ENCODE data around the gene IP6K2. TPM values are rescaled to one million over a fixed set of nuclear protein-coding genes. Genes with fewer than 3 reads are reported as not detected.

IP6K2 gene
- polyA plus RNA-seq, 2 of the 4 experiments (the other 2 are of a cell fraction) = 61.9 to 78.4 TPM

GRCh38 chr3:48674505-48674904, 42.5 kb downstream of the IP6K2 start:
- Histone ChIP-seq H3K4me1 (no peaks in the 10 kb centered on the region), H3K27ac (no peak overlapping the region), H3K9me3 (no peaks in the 10 kb centered on the region), H3K4me3 (no peak overlapping the region), H3K4me2 (no peak overlapping the region)
- POLR2A ChIA-PET = interaction anchor here (1.3 kb wide), 1 partner anchor 11 kb away, joined by 4 read pairs; no protein-coding TSS in a partner anchor
- FAIRE-seq (no peak), ATAC-seq (peak in 1 of 2 experiments; percentile 36; a peak in 1 of 6 replicates), DNase-seq (ENCODE audit: low read depth in 1 of 2, low spot score in 1 of 2) (no peak)
- 93% methylated on average over 7 of the region's 9 CpGs for WGBS (ENCODE audit: missing lambda C conversion rate)
- TF ChIP-seq JUNB (IDR thresholded peaks at IDR 0.05) = no peak
- TF ChIP-seq RNF2 (IDR thresholded peaks at IDR 0.05; ENCODE audit: borderline replicate concordance, low read depth) = no peak
- no peak for TF ChIP-seq USF2 (IDR thresholded peaks at IDR 0.05)
- no peak for TF ChIP-seq ATOH8 (CRISPR knock-in tag; IDR thresholded peaks at IDR 0.05; ENCODE audit: low read depth)
- TF ChIP-seq BCL3 (IDR thresholded peaks at IDR 0.05) = no peak
- TF ChIP-seq REST (IDR thresholded peaks at IDR 0.05) = no peak
- TF ChIP-seq EP300 (IDR thresholded peaks at IDR 0.05) = no peak
- TF ChIP-seq PBX3 (IDR thresholded peaks at IDR 0.05) = no peak
- no peak for TF ChIP-seq CHD2 (IDR thresholded peaks at IDR 0.05; ENCODE audit: low read length, partially characterized antibody)
- no peak for TF ChIP-seq SMC3 (IDR thresholded peaks at IDR 0.05)
- TF ChIP-seq RFX5 (IDR thresholded peaks at IDR 0.05) = no peak
- TF ChIP-seq HOXA7 (CRISPR knock-in tag; IDR thresholded peaks at IDR 0.05) = no peak
- TF ChIP-seq MAFK (IDR thresholded peaks at IDR 0.05; ENCODE audit: partially characterized antibody) = no peak
- no peak for TF ChIP-seq ZSCAN20 (CRISPR knock-in tag; IDR thresholded peaks at IDR 0.05)
- no peak for TF ChIP-seq KDM1A (IDR thresholded peaks at IDR 0.05; ENCODE audit: low read depth)
- CTCF ChIA-PET = interaction anchor here (0.9 to 4.8 kb wide), 5 partner anchors 10 to 65 kb away, joined by 3 to 34 read pairs (median 8); partner anchors contain the start of gene CELSR3

GRCh38 chr3:48672522-48672921, 44.5 kb downstream of the IP6K2 start:
- FAIRE-seq = no peak
- no peak for DNase-seq (ENCODE audit: low read depth in 1 of 2, low spot score in 1 of 2)
- WGBS (ENCODE audit: missing lambda C conversion rate) = 71% methylated on average over 1 of the region's 1 CpG
- Histone ChIP-seq H3K9me3 (no peaks in the 10 kb centered on the region), H3K27ac (no peak overlapping the region), H3K4me3 (no peak overlapping the region), H3K4me2 (no peak overlapping the region), H3K4me1 (no peaks in the 10 kb centered on the region)
- ChIA-PET POLR2A (no interaction called here), CTCF (interaction anchor here (2.4 kb wide), 1 partner anchor 12 kb away, joined by 7 read pairs; no protein-coding TSS in a partner anchor)
- ATAC-seq = no peak
- TF ChIP-seq CEBPB (IDR thresholded peaks at IDR 0.05) = no peak
- no peak for TF ChIP-seq MYC (IDR thresholded peaks at IDR 0.05; ENCODE audit: borderline replicate concordance, low read length)
- TF ChIP-seq HOXB5 (CRISPR knock-in tag; IDR thresholded peaks at IDR 0.05) = no peak
- no peak for TF ChIP-seq EP300 (IDR thresholded peaks at IDR 0.05)
- TF ChIP-seq PBX3 (IDR thresholded peaks at IDR 0.05) = no peak
- no peak for TF ChIP-seq GATA3 (IDR thresholded peaks at IDR 0.05; ENCODE audit: borderline replicate concordance)
- no peak for TF ChIP-seq HMGXB4 (CRISPR knock-in tag; IDR thresholded peaks at IDR 0.05; ENCODE audit: borderline replicate concordance)
- TF ChIP-seq ESRRA (IDR thresholded peaks at IDR 0.05; ENCODE audit: borderline replicate concordance, low read length) = no peak
- no peak for TF ChIP-seq ZSCAN20 (CRISPR knock-in tag; IDR thresholded peaks at IDR 0.05)
- no peak for TF ChIP-seq KDM1A (IDR thresholded peaks at IDR 0.05; ENCODE audit: low read depth)
- TF ChIP-seq RNF2 (IDR thresholded peaks at IDR 0.05; ENCODE audit: borderline replicate concordance, low read depth) = no peak
